IPS-NIHi7 (cell line): Measurements from ENCODE around the gene NAPG.
"Not testable (repeated sequence)": the region's sequence is repeated elsewhere in the genome, so short reads cannot be mapped to it uniquely, and the experiment has no call there.

ENCODE experiments used
- DNase-seq: peaks from one replicate; pipeline ENCODE4 v3.0.0; 2012; ENCODE audit warnings: mixed read lengths; ENCODE audit errors: extremely low spot score

The NAPG gene

GRCh38 chr18:10514082-10514481 is 11.7 kb upstream of the NAPG start:
- no peak for DNase-seq

- no peak for DNase-seq
Observed at GRCh38 chr18:10514601-10515000, 11.2 kb upstream of the NAPG start.

GRCh38 chr18:10515456-10515855 is 10.4 kb upstream of the NAPG start:
- DNase-seq, result no peak

- DNase-seq, result no peak
Observed at GRCh38 chr18:10516078-10516477, 9.7 kb upstream of the NAPG start.

GRCh38 chr18:10518595-10519255 is 7.1 kb upstream of the NAPG start:
- peak; percentile 28 for DNase-seq

GRCh38 chr18:10519366-10519765 is 6.5 kb upstream of the NAPG start:
- DNase-seq, result no peak

- DNase-seq, result peak; percentile 83
Observed at GRCh38 chr18:10519999-10520935, 5.6 kb upstream of the NAPG start.

GRCh38 chr18:10521566-10521965 is 4.3 kb upstream of the NAPG start:
- DNase-seq, result no peak

- no peak for DNase-seq
Observed at GRCh38 chr18:10522574-10522973, 3.3 kb upstream of the NAPG start.

- no peak for DNase-seq
Observed at GRCh38 chr18:10523544-10523943, 2.3 kb upstream of the NAPG start.

- no peak for DNase-seq
Observed at GRCh38 chr18:10524507-10525370, 1.1 kb upstream of the NAPG start.

- no peak for DNase-seq
Observed at GRCh38 chr18:10525371-10525691, 496 bp upstream of the NAPG start.

GRCh38 chr18:10526561-10526949 is 728 bp downstream of the NAPG start:
- DNase-seq, result no peak

GRCh38 chr18:10528439-10528838 is 2.6 kb downstream of the NAPG start:
- DNase-seq, result no peak

- DNase-seq, result no peak
Observed at GRCh38 chr18:10530002-10530401, 4.2 kb downstream of the NAPG start.

- no peak for DNase-seq
Observed at GRCh38 chr18:10530852-10531251, 5.0 kb downstream of the NAPG start.

GRCh38 chr18:10533111-10533510 is 7.3 kb downstream of the NAPG start:
- no peak for DNase-seq

GRCh38 chr18:10536280-10536679 is 10.5 kb downstream of the NAPG start:
- DNase-seq, result no peak

GRCh38 chr18:10537765-10538164 is 11.9 kb downstream of the NAPG start:
- no peak for DNase-seq

GRCh38 chr18:10539124-10539523 is 13.3 kb downstream of the NAPG start:
- not testable (repeated sequence) for DNase-seq

GRCh38 chr18:10543277-10543676 is 17.4 kb downstream of the NAPG start:
- DNase-seq, result no peak

- peak; percentile 34 for DNase-seq
Observed at GRCh38 chr18:10544093-10544748, 18.4 kb downstream of the NAPG start.
